ENCODE measurements around the gene ITGA11.

GRCh38 chr15:68310804-68311463 lies 121.0 kb downstream of the ITGA11 start:
- no peak for TF ChIP-seq POLR2A (IDR thresholded peaks at IDR 0.05)
- no peak for TF ChIP-seq EP300 (IDR thresholded peaks at IDR 0.05)
- TF ChIP-seq, protein P1, sequence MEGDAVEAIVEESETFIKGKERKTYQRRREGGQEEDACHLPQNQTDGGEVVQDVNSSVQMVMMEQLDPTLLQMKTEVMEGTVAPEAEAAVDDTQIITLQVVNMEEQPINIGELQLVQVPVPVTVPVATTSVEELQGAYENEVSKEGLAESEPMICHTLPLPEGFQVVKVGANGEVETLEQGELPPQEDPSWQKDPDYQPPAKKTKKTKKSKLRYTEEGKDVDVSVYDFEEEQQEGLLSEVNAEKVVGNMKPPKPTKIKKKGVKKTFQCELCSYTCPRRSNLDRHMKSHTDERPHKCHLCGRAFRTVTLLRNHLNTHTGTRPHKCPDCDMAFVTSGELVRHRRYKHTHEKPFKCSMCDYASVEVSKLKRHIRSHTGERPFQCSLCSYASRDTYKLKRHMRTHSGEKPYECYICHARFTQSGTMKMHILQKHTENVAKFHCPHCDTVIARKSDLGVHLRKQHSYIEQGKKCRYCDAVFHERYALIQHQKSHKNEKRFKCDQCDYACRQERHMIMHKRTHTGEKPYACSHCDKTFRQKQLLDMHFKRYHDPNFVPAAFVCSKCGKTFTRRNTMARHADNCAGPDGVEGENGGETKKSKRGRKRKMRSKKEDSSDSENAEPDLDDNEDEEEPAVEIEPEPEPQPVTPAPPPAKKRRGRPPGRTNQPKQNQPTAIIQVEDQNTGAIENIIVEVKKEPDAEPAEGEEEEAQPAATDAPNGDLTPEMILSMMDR (IDR thresholded peaks at IDR 0.05): no peak
- TF ChIP-seq POLR2AphosphoS5 (IDR thresholded peaks at IDR 0.05): no peak

Measured in stomach (tissue), 4 donors.